Left lung (tissue), 10 donors: ENCODE measurements around the gene KIRREL3. TPM values are rescaled to one million over a fixed set of nuclear protein-coding genes. Genes with fewer than 3 reads are reported as not detected.
"Not testable (repeated sequence)": the region's sequence is repeated elsewhere in the genome, so short reads cannot be mapped to it uniquely, and the experiment has no call there.

Experiments
- ATAC-seq: fragments of 200-7000 bp; cut with Tn5 transposase; one replicate; pipeline ENCODE4 v1.9.1; 2020; ENCODE audit warnings: moderate library complexity
- DNase-seq, 4 donors: peaks; one replicate each; pipeline ENCODE4 v3.0.0-alpha.2; 2013 to 2020
- H3K27ac ChIP-seq, 2 donors: fragments of 200-600 bp; sonication (generic) in 1 of 2; one replicate each; pipeline versions ENCODE4 v1.5.0 to v1.8.0; 2020 to 2021
- H3K27me3 ChIP-seq, 2 donors: fragments of 200-600 bp; sonication (generic) in 1 of 2; one replicate each; pipeline versions ENCODE4 v1.5.0 to v1.8.0; 2020 to 2021
- H3K36me3 ChIP-seq, 2 donors: fragments of 200-600 bp; sonication (generic) in 1 of 2; one replicate each; pipeline versions ENCODE4 v1.5.0 to v1.8.0; 2020 to 2021
- H3K4me1 ChIP-seq, 2 donors: fragments of 200-600 bp; one replicate each; pipeline ENCODE4 v1.8.0; 2021
- H3K4me3 ChIP-seq, 2 donors: fragments of 200-600 bp; sonication (generic) in 1 of 2; one replicate each; pipeline versions ENCODE4 v1.5.0 to v1.8.0; 2020 to 2021; ENCODE audit warnings: mild to moderate bottlenecking in 1 of 2
- H3K9me3 ChIP-seq, 2 donors: fragments of 200-600 bp; sonication (generic) in 1 of 2; one replicate each; pipeline versions ENCODE4 v1.5.0 to v1.8.0; 2020 to 2021
- intact Hi-C, 2 donors: fragments of 100-400 bp; cut with DNase I; formaldehyde crosslinking; loops; one replicate each; pipeline versions ENCODE4 v1.11.2 to v1.14.2; 2022
- polyA plus RNA-seq, 6 donors: library from polyadenylated mRNA; unstranded; fragments of 120-200 nt; gene quantifications; one replicate each; pipeline ENCODE4 v1.2.1, GENCODE V29; 2013; ENCODE audit not compliant: insufficient read length in 6 of 6
- total RNA-seq, 2 donors: library from RNA; stranded (reverse); fragmentation: NEBNext Ultra II Directional; extraction: Animal tissue kit (Norgen Biotek cat#: 25700); gene quantifications; one replicate each; pipeline ENCODE4 v1.2.1, GENCODE V29; 2021
- TF ChIP-seq, protein P1 (sequence below), 2 donors: fragments of 200-600 bp; sonication (generic) in 1 of 2; IDR thresholded peaks; one replicate each; pipeline versions ENCODE4 v1.5.0 to v1.8.0; 2021; ENCODE audit warnings: antibody characterized with exemption in 2 of 2
- donor health status: DM: no; HTN: yes; CAD: no.
- donor health status: DM: no; HTN: no; CAD: no.

KIRREL3 gene
- total and polyA plus RNA-seq, 8 donors: 1.6 to 2.5 (median 2.0) TPM; not detected in 2

DNA sequence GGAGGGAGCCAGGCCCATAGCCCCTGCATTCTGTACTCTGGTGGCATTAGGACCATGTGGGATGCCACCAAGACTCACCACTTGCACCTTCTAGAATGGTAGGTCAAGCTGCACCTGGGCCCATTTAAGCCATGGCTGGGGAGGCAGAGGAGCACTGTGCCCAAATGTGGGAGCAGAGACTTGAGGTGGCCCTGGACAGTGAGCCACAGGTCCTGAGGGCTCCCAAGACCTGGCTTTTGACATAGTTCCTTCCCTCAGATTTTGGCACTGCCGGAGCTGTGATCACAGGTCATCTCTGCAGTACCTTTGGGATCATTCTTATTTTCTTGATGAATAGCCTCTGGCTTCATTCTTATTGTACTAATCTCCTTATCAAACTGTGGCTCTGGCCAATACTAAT, 601.8 kb downstream of the KIRREL3 start:
- no peak overlapping the region for H3K4me3 ChIP-seq
- TF ChIP-seq, protein P1, sequence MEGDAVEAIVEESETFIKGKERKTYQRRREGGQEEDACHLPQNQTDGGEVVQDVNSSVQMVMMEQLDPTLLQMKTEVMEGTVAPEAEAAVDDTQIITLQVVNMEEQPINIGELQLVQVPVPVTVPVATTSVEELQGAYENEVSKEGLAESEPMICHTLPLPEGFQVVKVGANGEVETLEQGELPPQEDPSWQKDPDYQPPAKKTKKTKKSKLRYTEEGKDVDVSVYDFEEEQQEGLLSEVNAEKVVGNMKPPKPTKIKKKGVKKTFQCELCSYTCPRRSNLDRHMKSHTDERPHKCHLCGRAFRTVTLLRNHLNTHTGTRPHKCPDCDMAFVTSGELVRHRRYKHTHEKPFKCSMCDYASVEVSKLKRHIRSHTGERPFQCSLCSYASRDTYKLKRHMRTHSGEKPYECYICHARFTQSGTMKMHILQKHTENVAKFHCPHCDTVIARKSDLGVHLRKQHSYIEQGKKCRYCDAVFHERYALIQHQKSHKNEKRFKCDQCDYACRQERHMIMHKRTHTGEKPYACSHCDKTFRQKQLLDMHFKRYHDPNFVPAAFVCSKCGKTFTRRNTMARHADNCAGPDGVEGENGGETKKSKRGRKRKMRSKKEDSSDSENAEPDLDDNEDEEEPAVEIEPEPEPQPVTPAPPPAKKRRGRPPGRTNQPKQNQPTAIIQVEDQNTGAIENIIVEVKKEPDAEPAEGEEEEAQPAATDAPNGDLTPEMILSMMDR (IDR thresholded peaks at IDR 0.05): no peak
- intact Hi-C loops: no loop called here
- no peak overlapping the region for H3K27ac ChIP-seq
- H3K9me3 ChIP-seq: no peaks in the 10 kb centered on the region
- H3K36me3 ChIP-seq: no peaks in the 10 kb centered on the region
- ATAC-seq (no peak), DNase-seq (no peak)
- H3K4me1 ChIP-seq: no peaks in the 10 kb centered on the region
- no peaks in the 10 kb centered on the region for H3K27me3 ChIP-seq

DNA sequence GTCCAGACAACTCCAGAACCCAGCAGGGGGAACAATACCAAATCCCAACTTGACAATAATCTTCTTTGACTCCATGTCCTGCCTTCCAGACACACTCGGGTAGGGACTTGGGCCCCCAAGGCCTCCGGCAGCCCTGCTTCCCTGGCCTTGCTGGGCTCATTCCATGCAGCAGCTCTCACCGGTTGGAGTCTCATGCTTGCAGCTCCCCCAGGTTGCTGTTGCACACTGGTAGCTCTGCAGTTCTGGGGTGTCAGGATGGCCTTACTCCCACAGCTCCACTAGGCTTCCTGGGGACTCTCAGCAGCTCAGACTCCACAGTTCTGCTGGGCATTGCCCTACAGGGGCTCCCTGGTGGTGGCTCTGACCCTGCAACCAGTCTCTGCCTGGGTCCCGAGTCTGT, 602.3 kb downstream of the KIRREL3 start:
- TF ChIP-seq, protein P1 (IDR thresholded peaks at IDR 0.05): no peak
- no peak for ATAC-seq

DNA sequence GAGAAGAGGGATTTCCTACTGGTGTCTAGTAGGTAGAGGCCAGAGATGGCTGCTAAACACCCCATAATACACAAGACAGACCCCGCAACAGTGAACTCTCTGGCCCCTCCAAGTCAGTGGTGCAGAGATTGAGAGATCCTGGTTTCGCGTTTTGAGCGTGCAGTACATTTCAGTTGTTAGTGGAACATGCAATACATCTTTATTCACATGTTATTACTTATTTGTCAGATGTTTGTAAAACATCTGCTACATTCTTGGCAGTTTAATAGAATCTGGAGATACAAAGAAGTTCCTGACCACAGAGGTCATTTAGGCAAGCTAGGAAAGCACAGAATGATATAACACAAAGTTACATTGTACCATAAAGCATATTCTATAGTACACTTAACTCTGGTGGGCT, 603.6 kb downstream of the KIRREL3 start:
- Histone ChIP-seq H3K4me1 (peaks cover 5 to 14% of the 10 kb centered on the region in 2 donors), H3K4me3 (no peak overlapping the region), H3K9me3 (no peaks in the 10 kb centered on the region), H3K27ac (no peak overlapping the region), H3K36me3 (no peaks in the 10 kb centered on the region), H3K27me3 (no peaks in the 10 kb centered on the region)
- intact Hi-C loops: no loop called here
- TF ChIP-seq, protein P1 (IDR thresholded peaks at IDR 0.05): no peak
- DNase-seq (no peak), ATAC-seq (no peak)

More for the DNA sequence above, 602.3 kb downstream of the KIRREL3 start:
- Histone ChIP-seq H3K27ac (no peak overlapping the region), H3K4me1 (peaks cover 0 to under 1% of the 10 kb centered on the region in 2 donors), H3K27me3 (no peaks in the 10 kb centered on the region), H3K36me3 (no peaks in the 10 kb centered on the region), H3K4me3 (no peak overlapping the region), H3K9me3 (no peaks in the 10 kb centered on the region)
- intact Hi-C loops: no loop called here
- DNase-seq: no peak

DNA sequence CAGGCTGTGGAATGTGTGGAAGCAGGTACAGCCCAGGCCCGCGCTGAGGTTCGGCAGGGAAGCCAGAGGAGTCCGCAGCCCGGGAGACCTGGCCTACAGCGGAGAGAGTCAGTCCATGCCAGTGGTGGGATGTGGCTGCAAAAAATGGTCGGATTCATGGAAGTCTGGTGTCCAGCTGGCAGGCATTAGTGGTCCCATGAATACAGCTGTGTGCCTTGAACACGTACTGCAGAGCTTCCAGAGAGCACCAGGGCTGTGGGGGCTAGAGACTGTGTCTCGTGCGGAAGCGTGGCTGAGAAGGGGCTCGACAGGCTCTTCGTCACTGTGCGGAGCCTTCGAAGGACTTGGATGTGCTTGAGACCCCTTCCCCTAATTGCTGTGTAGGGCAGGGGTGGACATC, 604.3 kb downstream of the KIRREL3 start:
- H3K27ac ChIP-seq, H3K4me3 ChIP-seq, ATAC-seq: not testable (repeated sequence)

DNA sequence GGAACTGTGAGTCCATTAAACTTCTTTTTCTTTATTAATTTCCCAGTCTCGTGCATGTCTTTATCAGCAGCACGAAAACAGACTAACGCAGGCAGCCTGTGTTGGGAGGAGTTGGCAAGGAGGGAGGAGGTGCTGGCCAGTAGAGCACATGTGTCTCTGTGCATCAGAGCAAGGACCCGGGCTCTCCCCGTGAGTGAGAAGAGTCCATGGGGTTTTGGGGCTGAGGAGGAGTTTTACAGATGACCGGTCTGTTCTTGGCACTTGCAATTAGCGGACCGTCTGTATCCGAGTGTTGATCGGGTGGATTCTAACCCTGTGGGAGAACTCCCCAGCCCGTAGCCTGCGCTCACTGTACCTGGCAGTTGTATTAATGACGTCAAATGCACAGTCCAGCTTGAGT, 604.8 kb downstream of the KIRREL3 start:
- intact Hi-C loops: not testable (repeated sequence)

More for the DNA sequence above, 604.3 kb downstream of the KIRREL3 start:
- DNase-seq, H3K36me3 ChIP-seq, H3K9me3 ChIP-seq, intact Hi-C loops, H3K27me3 ChIP-seq: not testable (repeated sequence)
- peaks cover 5 to 20% of the 10 kb centered on the region in 2 donors for H3K4me1 ChIP-seq

DNA sequence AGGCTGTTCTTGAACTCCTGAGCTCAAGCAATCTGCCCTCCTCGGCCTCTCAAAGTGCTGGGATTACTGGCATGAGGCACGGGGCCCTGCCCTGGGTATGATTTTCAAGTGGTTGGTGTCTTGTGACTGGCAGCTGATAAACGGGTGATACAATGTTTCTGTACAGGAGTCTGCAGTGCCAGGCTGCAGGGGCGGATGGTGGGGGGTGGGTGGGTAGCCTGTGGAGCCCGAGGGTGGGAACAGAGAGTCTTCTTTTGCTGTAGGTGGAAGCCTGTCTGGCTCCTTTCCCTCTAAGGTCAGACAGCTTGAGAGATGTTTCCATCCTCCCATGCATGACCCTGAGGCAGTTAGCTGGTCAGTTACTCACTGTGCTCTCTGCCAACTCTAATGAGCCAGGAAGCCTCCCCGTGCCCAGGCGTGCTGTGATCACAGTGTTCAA, 605.9 kb downstream of the KIRREL3 start:
- peak; percentile 47 for ATAC-seq
- H3K36me3 ChIP-seq, H3K27me3 ChIP-seq, intact Hi-C loops, DNase-seq, H3K9me3 ChIP-seq, H3K4me3 ChIP-seq, H3K27ac ChIP-seq: not testable (repeated sequence)
- H3K4me1 ChIP-seq: peaks cover 5 to 28% of the 10 kb centered on the region in 2 donors

More for the DNA sequence above, 604.8 kb downstream of the KIRREL3 start:
- DNase-seq, H3K9me3 ChIP-seq, H3K4me3 ChIP-seq, H3K36me3 ChIP-seq, H3K27ac ChIP-seq, H3K27me3 ChIP-seq: not testable (repeated sequence)
- ATAC-seq: peak; percentile 26
- H3K4me1 ChIP-seq: peaks cover 5 to 25% of the 10 kb centered on the region in 2 donors

DNA sequence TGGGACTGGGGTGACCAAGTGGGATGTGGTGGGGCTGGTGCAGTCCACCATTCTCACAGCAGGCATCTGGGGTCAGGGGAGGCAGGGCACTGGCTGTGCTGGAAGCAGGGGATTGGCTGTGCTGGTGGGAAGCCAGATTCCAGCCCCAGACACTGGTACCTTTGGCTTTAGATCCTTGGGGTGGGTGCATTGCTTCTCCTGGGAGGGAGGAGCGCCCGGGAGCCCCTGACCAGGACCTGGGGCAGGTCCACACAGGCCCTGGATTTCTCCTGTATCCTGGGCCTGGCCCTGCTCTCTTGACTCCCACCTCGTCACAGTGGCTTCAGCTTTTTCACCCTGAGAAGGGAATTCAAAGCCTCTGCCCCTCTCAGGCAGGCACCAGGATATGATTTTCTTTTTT, 606.5 kb downstream of the KIRREL3 start:
- no peak overlapping the region for H3K27ac ChIP-seq

More for the DNA sequence above, 606.5 kb downstream of the KIRREL3 start:
- H3K27me3 ChIP-seq: no peaks in the 10 kb centered on the region
- H3K4me3 ChIP-seq: no peak overlapping the region
- intact Hi-C loops: no loop called here
- TF ChIP-seq, protein P1 (IDR thresholded peaks at IDR 0.05): no peak
- H3K36me3 ChIP-seq: no peaks in the 10 kb centered on the region
- no peaks in the 10 kb centered on the region for H3K9me3 ChIP-seq
- no peak for DNase-seq
- ATAC-seq: no peak
- H3K4me1 ChIP-seq: peaks cover 5 to 28% of the 10 kb centered on the region in 2 donors
